B cell (primary cell): ENCODE data around the gene MAFB. TPM values are rescaled to one million over a fixed set of nuclear protein-coding genes. Genes with fewer than 3 reads are reported as not detected.
"Not testable (repeated sequence)": the region's sequence is repeated elsewhere in the genome, so short reads cannot be mapped to it uniquely, and the experiment has no call there.

Source experiments
- ATAC-seq: fragments of 200-7000 bp; cut with Tn5 transposase; one replicate; pipeline ENCODE4 v1.10.0; 2021; ENCODE audit warnings: low read depth, mild to moderate bottlenecking, moderate number of reproducible peaks, moderate library complexity
- CTCF ChIA-PET: fragments of 350-600 bp; sonication (Branson Sonifier 250); formaldehyde crosslinking; loops from one replicate; lab custom pipeline; 2021; ENCODE audit warnings: antibody characterized with exemption, inconsistent platforms; lab: Charles Lee
- POLR2A ChIA-PET: fragments of 350-600 bp; sonication (Branson Sonifier 250); formaldehyde crosslinking; loops from one replicate; lab custom pipeline; 2021; ENCODE audit warnings: antibody characterized with exemption; lab: Charles Lee
- DNase-seq: peaks from one replicate; pipeline ENCODE4 v3.0.0; 2013
- H2AFZ ChIP-seq: 2 replicates; pipeline ENCODE4 v1.6.1; 2012; ENCODE audit warnings: mild to moderate bottlenecking, low read depth, low read length; ENCODE audit not compliant: insufficient read depth, poor library complexity, severe bottlenecking
- H3K27ac ChIP-seq, 2 donors: 1 replicate in 1 of 2; 2 replicates in 1 of 2; pipeline ENCODE4 v1.5.1; 2012 to 2013; ENCODE audit warnings: low read length in 2 of 2, mild to moderate bottlenecking in 2 of 2, moderate library complexity in 1 of 2
- H3K27me3 ChIP-seq, 4 experiments: fragments of 200-600 bp in 1 of 4; sonication (generic) in 1 of 4; replicated peaks in 1 of 4; 1 replicate in 2 of 4; 2 replicates in 2 of 4; pipeline versions ENCODE4 v1.6.1 to v1.7.0; 2013 to 2016; ENCODE audit warnings: low read length in 3 of 4, mild to moderate bottlenecking in 2 of 4, mixed read lengths in 1 of 4, moderate library complexity in 1 of 4; ENCODE audit not compliant: insufficient read depth in 4 of 4, control insufficient read depth in 3 of 4; ENCODE audit errors: control extremely low read depth in 1 of 4
- H3K36me3 ChIP-seq, 2 experiments: replicated peaks in 1 of 2; 1 replicate in 1 of 2; 2 replicates in 1 of 2; pipeline versions ENCODE4 v1.6.1 to v1.7.1; 2013; ENCODE audit warnings: low read length in 1 of 2; ENCODE audit not compliant: insufficient read depth in 2 of 2, control insufficient read depth in 1 of 2; ENCODE audit errors: control extremely low read depth in 1 of 2, extremely low read depth in 1 of 2
- H3K4me1 ChIP-seq, 2 donors: fragments of 200-600 bp in 1 of 2; sonication (generic) in 1 of 2; 1 replicate in 1 of 2; 2 replicates in 1 of 2; pipeline versions ENCODE4 v1.5.1 to v1.6.1; 2013 to 2017; ENCODE audit warnings: low read length in 2 of 2; ENCODE audit not compliant: control insufficient read depth in 2 of 2, insufficient read depth in 2 of 2
- H3K4me2 ChIP-seq: replicated peaks from 2 replicates; pipeline ENCODE3; 2012; ENCODE audit warnings: mild to moderate bottlenecking, low read depth, low read length; ENCODE audit not compliant: poor library complexity, severe bottlenecking
- H3K4me3 ChIP-seq, 5 experiments: fragments of 200-600 bp in 1 of 5; sonication (generic) in 1 of 5; 1 replicate in 3 of 5; 2 replicates in 2 of 5; pipeline versions ENCODE4 v1.5.1 to v1.7.0; 2011 to 2016; ENCODE audit warnings: low read length in 4 of 5, mild to moderate bottlenecking in 4 of 5, low read depth in 2 of 5, control low read depth in 1 of 5, moderate library complexity in 1 of 5; ENCODE audit not compliant: insufficient read depth in 1 of 5; ENCODE audit errors: control extremely low read depth in 1 of 5, extremely low read depth in 1 of 5
- H3K79me2 ChIP-seq: fragments of 200-600 bp; sonication (generic); one replicate; pipeline ENCODE4 v1.6.0; 2016; ENCODE audit warnings: low read length; ENCODE audit not compliant: control insufficient read depth, insufficient read depth
- H3K9ac ChIP-seq: fragments of 200-600 bp; sonication (generic); 2 replicates; pipeline ENCODE4 v1.6.1; 2017; ENCODE audit warnings: mild to moderate bottlenecking, low read length, moderate library complexity
- H3K9me3 ChIP-seq, 3 donors: one replicate each; pipeline versions ENCODE4 v1.6.1 to v1.7.1; 2013; ENCODE audit warnings: low read length in 2 of 3; ENCODE audit not compliant: control insufficient read depth in 2 of 3, insufficient read depth in 1 of 3; ENCODE audit errors: control extremely low read depth in 1 of 3
- H4K20me1 ChIP-seq: 2 replicates; pipeline ENCODE4 v1.6.0; 2012; ENCODE audit warnings: mild to moderate bottlenecking, low read length; ENCODE audit not compliant: insufficient read depth, control insufficient read depth, poor library complexity, severe bottlenecking
- H3K27ac Mint-ChIP-seq: one replicate; pipeline ENCODE4 v1.8.0; 2021; ENCODE audit warnings: mixed read lengths
- H3K27me3 Mint-ChIP-seq: one replicate; pipeline ENCODE4 v1.8.0; 2021; ENCODE audit warnings: mixed read lengths
- H3K4me1 Mint-ChIP-seq: one replicate; pipeline ENCODE4 v1.8.0; 2021; ENCODE audit warnings: mixed read lengths
- H3K4me3 Mint-ChIP-seq: one replicate; pipeline ENCODE4 v1.8.0; 2021; ENCODE audit warnings: mixed read lengths
- H3K9me3 Mint-ChIP-seq: one replicate; pipeline ENCODE4 v1.8.0; 2022; ENCODE audit warnings: mixed read lengths; ENCODE audit not compliant: insufficient read depth
- CTCF ChIP-seq: fragments of 200-600 bp; IDR thresholded peaks from one replicate; pipeline ENCODE4 v1.8.0; 2022; ENCODE audit warnings: antibody characterized with exemption, mild to moderate bottlenecking
- EZH2 ChIP-seq: IDR thresholded peaks from 2 replicates; pipeline ENCODE4 v1.6.1; 2012; ENCODE audit warnings: borderline replicate concordance, low read depth, mild to moderate bottlenecking, moderate library complexity, low read length; ENCODE audit not compliant: insufficient read depth, poor library complexity, severe bottlenecking
- whole genome bisulfite sequencing: methylation state at CpG from one replicate; pipeline ENCODE4 v1.1.5; 2013; ENCODE audit warnings: missing lambda C conversion rate; ENCODE audit not compliant: insufficient coverage; 5-methylcytosine and 5-hydroxymethylcytosine counted together
- intact Hi-C: fragments of 100-400 bp; cut with micrococcal nuclease; formaldehyde crosslinking; loops from one replicate; pipeline ENCODE4 v1.10.0; 2022
- polyA minus RNA-seq: library from RNA; depleted of rRNA, polyadenylated mRNA; stranded (reverse); fragments of >200 nt; gene quantifications from 2 replicates; pipeline ENCODE4 v1.2.3, GENCODE V29; 2012
- polyA plus RNA-seq: library from polyadenylated mRNA; depleted of rRNA; stranded (reverse); fragments of >200 nt; gene quantifications from 2 replicates; pipeline ENCODE4 v1.2.3, GENCODE V29; 2012
- total RNA-seq, 2 donors: library from RNA; stranded (reverse); fragments of 120-200 nt in 1 of 2; gene quantifications; 1 replicate in 1 of 2; 2 replicates in 1 of 2; pipeline versions ENCODE4 v1.2.3 to v1.2.4, GENCODE V29; 2013 to 2022

MAFB gene
- total RNA-seq (1.8 and 1.9 TPM in 2 replicates), polyA plus RNA-seq (1.3 and 1.6 TPM in 2 replicates), polyA minus RNA-seq (1.0 and 2.5 TPM in 2 replicates)
- 0.91 TPM for total RNA-seq (2013)

GRCh38 chr20:40689100-40689942 is at the start of gene MAFB:
TSS of gene MAFB (minus strand) at chr20:40689236. CDS start at chr20:40688850, 386 bp downstream.
- H3K4me1 Mint-ChIP-seq = peaks cover 12% of the 10 kb centered on the region
- ChIA-PET CTCF (interaction anchor here (1.0 to 2.0 kb wide), 4 partner anchors 816 to 1422 kb away, joined by 3 to 5 read pairs (median 4); no protein-coding TSS in a partner anchor), POLR2A (no interaction called here)
- peak within 1 kb of the TSS in 4 of 5 experiments; percentile 28 to 53 (median 45) for H3K4me3 ChIP-seq
- peaks cover 0 to 74% (median 43%) of the 10 kb centered on the region in 4 experiments for H3K27me3 ChIP-seq
- intact Hi-C loops = no loop called here
- WGBS = 2% methylated on average over 79 of the region's 85 CpGs
- H3K4me3 Mint-ChIP-seq = peak within 1 kb of the TSS; percentile 81
- no peaks in the 10 kb centered on the region for H4K20me1 ChIP-seq
- peaks cover 65% of the 10 kb centered on the region for H3K27me3 Mint-ChIP-seq
- H3K79me2 ChIP-seq = no peaks in the 10 kb centered on the region
- H3K9ac ChIP-seq = peak within 1 kb of the TSS; percentile 57
- peaks cover 23 to 30% of the 10 kb centered on the region in 2 donors for H3K4me1 ChIP-seq
- peak; percentile 62 for DNase-seq
- peak within 1 kb of the TSS; percentile 85 for H3K4me2 ChIP-seq
- TF ChIP-seq CTCF (no peak), EZH2 (no peak)
- ATAC-seq = peak; percentile 67
- H3K9me3 Mint-ChIP-seq = no peaks in the 10 kb centered on the region
- H2AFZ ChIP-seq = peak within 1 kb of the TSS; percentile 76
- H3K9me3 ChIP-seq = peaks cover 0 to 13% (median 0%) of the 10 kb centered on the region in 3 donors
- H3K27ac ChIP-seq = no peak within 1 kb of the TSS
- no peaks in the 10 kb centered on the region for H3K36me3 ChIP-seq
- no peak within 1 kb of the TSS for H3K27ac Mint-ChIP-seq

DNA sequence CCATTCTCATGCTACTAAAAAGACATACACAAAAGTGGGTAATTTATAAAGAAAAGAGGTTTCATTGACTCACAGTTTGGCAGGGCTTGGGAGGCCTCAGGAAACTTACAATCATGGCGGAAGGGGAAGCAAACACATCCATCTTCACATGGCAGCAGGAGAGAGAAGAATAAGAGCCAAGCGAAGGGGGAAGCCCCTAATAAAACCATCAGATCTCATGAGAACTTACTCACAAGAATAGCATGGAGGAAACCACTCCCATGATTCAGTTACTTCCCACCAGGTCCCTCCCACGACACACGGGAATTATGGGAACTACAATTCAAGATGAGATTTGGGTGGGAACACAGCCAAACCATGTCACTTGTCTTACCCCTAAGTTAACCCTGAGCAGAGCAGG is 47.4 kb upstream of the MAFB start:
- H3K27me3 ChIP-seq = peaks cover 0 to 12% (median 3%) of the 10 kb centered on the region in 4 experiments
- POLR2A ChIA-PET, H3K4me1 ChIP-seq, DNase-seq, H4K20me1 ChIP-seq, H3K4me3 Mint-ChIP-seq, ATAC-seq, intact Hi-C loops, H3K9ac ChIP-seq, H3K4me2 ChIP-seq, H3K4me3 ChIP-seq, H3K4me1 Mint-ChIP-seq, H3K9me3 Mint-ChIP-seq, H3K9me3 ChIP-seq, H3K27ac Mint-ChIP-seq, CTCF ChIA-PET, H3K36me3 ChIP-seq, H3K79me2 ChIP-seq, H2AFZ ChIP-seq, H3K27ac ChIP-seq: not testable (repeated sequence)
- 90% methylated on average over 2 of the region's 4 CpGs for WGBS
- H3K27me3 Mint-ChIP-seq = peaks cover 28% of the 10 kb centered on the region
